CD4-positive, alpha-beta T cell treated with Interleukin-6 at 100 ng/mL for 8 hours (primary cell): ENCODE results near the gene PEX7.
"Not testable (repeated sequence)": the region's sequence is repeated elsewhere in the genome, so short reads cannot be mapped to it uniquely, and the experiment has no call there.

Experiments
- DNase-seq: peaks from one replicate; pipeline ENCODE4 v3.0.0-alpha.2; 2020; ENCODE audit warnings: mixed read lengths, low spot score

Gene PEX7

DNA sequence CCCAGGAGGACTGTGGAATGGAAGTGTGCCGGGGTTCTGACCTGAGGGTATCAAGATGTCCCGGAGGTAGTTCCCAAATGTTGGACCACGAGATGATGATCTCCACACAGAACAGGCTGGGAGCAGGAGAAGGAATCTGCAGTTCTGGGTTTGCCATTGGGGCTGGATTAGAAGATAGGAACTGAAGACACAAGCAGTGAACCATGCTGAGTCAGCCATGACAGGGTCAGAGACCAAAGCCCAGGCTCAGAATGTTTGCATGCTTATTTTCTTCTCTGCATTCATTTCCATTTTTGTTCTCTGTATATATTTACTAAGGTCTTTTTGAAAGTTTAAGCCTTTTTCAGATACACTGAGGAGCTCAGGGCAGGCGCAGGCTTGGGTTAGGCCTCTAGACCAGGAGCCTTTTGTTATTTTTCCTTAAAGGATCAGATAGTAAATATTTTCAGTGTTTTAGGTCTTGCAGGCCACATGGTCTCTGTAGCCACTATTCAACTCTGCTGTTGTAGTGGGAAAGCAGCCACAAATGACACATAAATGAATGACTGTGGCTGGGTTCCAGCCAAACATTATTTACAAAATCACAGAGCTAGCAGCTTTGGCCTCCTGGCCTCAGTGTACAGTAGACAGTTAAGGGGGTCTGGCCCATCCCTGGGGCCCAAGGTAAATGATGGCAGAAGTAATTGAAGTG lies 128.2 kb downstream of the PEX7 start:
- DNase-seq = no peak

DNA sequence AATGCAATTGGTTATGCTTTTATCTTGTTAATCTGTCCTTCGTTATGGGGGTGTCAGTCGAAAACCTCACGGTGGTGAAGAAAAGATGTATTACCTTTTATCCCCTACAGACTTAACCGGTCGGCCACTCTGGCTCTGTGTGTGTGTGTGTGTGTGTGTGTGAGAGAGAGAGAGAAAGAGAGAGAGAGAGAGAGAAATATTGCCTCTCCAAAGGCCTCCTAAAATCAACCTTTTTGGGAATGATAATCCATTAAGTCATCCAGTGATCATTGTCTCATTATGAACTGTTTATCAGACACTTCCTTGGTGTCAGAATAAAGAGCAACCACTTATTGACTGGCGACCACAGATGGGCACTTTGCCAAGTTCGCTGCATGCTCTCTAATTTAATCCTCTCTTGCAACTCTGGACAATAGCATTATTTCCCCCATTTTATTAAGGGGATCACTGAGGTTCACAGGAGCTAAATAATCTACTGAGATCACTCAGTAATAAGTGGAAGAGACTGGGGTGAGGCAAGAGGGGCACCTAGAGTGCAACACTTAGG lies 130.4 kb downstream of the PEX7 start:
- no peak for DNase-seq

DNA sequence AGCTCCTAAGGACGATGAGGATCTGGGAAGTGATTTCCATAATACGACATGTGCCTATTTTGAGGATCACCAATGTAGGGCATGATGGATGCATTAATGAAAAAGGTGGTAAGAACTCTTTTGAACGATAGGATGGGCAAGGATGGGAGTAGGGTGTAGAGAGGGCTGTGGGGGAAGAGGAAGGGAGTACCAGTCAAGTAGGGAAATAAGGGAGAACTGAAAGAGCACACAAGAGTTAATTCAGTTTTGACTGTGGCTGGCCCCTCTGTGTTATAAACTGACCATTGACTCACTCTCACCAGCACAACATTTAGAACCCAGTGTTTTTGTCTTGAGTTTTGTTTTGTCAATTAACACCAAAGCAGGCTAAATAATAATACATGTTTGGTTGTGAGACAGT lies 132.7 kb downstream of the PEX7 start:
- DNase-seq = no peak

DNA sequence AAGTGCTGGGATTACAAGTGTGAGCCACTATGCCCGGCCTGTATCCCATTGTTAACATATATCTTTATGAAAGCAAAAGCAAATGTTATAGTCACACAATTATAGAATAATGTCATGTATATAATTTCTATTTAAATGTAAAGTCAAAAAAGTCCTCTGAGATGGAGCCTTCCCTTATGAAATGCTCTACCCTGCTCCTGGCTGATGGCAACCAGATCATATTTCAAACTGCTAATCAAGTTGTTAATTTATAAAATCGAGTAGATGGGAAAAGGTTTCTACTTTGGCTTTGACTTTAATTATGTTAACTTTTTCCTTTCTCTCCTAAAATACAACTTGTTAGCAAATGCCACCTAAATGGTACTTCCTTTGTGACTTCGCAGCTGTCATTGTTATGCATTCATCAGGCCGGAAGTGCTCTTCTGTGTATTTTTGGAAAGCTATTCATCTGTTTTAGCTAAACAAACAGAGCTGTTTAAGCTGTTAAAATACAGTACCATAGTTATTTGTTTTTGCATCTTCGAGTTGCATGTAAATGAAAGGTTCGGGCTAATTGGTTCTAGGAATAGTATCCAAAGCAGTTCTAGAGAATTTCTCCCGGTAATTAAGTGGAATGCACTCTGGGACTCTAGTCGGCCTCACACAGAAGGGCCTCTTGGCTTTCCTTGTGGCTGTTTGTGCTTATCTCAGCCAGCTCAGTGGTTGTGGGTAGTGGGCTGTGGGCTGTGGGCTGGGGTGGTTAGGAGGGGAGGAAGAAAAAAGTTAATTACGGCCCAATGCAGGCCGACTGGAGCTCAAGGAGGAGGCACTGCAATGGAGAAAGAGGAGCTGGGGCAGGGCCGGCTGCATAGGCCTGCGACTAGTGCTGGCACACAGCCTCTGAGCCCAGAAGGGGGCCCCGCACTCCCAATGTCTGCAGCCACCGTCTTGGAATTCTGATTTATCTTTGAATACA lies 134.5 kb downstream of the PEX7 start:
- DNase-seq = no peak

DNA sequence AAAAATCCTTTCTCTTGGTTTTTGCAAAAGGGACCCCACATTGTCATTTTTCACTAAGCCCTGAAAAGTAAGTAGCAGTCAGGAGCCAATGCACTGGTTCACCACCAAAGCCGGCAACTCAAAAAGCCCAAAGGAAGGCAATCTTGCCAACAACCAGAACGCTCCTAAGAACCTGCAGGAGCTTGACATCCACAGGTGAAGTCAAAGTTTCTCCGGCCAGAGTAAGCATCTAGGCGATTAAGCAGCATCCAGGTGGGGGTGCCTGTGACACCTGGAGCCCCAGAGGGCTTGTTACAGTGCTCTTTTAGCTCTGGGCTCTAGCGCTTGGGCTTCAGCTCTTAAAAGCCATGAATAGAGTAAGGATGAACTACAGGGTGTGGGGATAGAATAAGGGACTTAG lies 135.8 kb downstream of the PEX7 start:
- no peak for DNase-seq

DNA sequence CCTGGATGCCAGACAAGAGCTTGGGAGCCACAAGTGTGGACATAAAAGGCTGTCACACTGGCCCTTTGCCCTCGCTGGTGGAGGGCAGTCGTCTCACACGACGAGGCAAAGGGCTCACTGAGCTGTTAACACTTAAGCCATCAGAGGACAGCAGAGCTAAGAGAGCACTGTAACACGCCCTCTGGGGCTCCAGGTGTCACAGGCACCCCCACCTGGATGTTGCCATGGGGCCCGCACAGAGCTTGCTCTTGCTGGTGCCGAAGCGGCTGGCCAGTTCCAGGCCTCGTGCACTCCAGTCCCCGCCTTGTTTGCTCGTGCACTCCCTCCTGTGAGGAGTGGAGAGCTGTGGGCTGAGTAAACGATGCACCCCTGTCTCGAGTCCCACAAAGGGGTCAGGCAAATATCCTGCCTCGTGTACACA lies 137.1 kb downstream of the PEX7 start:
- DNase-seq = no peak

DNA sequence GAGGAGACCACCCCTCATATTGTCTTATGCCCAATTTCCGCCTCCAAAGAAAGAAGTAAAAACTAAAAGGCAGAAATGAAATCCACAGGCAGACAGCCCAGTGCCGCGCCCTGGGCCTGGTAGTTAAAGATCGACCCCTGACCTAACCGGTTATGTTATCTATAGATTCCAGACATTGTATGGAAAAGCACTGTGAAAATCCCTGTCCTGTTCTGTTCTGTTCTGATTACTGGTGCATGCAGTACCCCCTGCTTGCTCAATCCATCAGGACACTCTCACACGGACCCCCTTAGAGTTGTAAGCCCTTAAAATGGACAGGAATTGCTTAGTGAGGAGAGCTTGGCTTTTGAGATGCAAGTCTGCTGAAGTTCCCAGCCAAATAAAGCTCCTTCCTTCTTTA lies 137.5 kb downstream of the PEX7 start:
- DNase-seq = not testable (repeated sequence)

DNA sequence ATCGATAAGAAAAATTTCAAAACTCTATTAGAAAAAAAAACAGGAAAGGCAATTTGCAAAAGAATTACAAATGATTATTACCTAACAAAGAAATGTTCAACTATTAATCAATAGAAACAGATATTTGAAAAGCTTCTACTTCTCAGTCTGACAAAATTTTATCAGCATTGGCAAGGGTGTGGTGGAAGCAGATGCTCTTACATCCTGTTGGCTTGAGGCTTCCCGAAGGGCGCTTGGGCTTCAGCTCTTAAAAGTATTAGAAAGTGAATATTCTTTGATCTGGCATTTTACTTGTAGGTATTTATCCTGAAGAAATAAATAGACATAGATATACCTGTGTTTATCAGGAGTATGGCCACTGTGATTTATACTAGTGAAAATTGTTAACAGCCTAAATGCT lies 138.4 kb downstream of the PEX7 start:
- DNase-seq = no peak

DNA sequence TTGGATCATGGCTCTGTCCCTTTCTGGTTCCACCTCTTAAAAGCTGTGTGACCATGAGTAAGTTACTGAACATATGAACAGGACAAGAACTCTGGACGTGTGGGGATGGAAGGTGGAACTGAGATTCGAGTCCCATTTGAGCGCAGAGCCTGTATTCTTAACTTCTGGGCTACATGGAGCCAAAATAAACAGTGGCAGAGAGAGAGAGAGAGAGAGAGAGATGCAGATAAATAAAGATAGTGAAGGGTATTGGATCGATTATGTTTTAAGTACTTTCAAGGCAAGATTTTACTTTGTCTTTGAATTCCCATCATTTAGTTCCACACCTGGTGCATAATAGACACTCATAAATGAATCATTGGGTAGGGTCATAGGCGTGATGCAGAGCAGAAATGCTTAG lies 139.5 kb downstream of the PEX7 start:
- DNase-seq = no peak

DNA sequence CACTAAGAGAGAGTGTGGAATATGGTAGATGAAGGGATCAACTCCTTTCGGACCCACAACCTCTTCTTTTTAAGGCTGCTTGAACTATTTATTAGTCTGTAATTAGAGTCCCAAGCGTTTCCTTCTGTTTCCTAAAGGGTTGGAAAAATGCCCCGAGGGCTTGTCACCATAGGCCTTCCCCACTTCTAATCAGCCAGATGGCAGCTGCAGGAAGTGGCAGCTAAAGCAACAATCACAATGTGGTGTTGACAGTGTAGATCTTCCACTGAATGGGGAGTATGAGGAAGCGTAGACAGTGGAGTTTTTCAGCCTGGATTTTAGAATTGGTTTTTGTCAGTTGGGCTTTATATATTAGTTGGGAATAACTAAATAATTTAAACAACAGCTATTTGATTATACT lies 140.3 kb downstream of the PEX7 start:
- DNase-seq = no peak

DNA sequence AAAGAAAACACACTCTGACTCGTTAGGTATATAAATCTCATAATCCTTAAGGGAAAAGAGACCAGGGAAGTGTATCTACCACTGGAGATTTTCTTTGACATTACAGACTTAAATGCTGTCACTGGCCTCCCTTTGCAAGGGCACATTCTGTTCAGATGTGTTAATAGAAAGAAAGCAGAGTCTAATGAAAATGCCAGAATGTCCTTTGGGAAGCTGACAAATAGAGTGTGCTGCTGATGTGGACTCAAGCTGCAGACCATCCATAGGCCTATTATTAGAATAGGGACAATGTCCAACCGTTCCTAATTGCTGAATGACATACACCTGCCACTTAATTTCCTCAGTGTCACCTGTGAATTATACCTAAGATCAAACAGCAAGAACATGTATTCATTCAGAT lies 140.9 kb downstream of the PEX7 start:
- no peak for DNase-seq
